H1 (cell line): ENCODE data around the gene LOC101059915.

Experiments used
- CTCF ChIA-PET: fragments of 300-600 bp; sonication (Branson Sonifier 250); formaldehyde crosslinking; loops from one replicate; lab custom pipeline; 2021; ENCODE audit not compliant: partially characterized antibody; lab: Charles Lee
- POLR2A ChIA-PET: fragments of 300-600 bp; sonication (Branson Sonifier 250); formaldehyde crosslinking; loops from one replicate; lab custom pipeline; 2021; ENCODE audit warnings: inconsistent platforms; ENCODE audit not compliant: partially characterized antibody; lab: Charles Lee
- DNase-seq, 2 experiments: peaks; one replicate each; pipeline versions ENCODE4 v3.0.0 to v3.0.0-alpha.2; 2010 to 2022; ENCODE audit warnings: low spot score in 2 of 2, low read depth in 1 of 2, mixed read lengths in 1 of 2
- FAIRE-seq: peaks from 2 replicates; lab custom pipeline; 2011; peaks lifted over from hg19 to GRCh38; lab: Jason Lieb, UNC
- H2AFZ ChIP-seq: 2 replicates; pipeline ENCODE4 v1.8.1; 2012; ENCODE audit warnings: low read length, inconsistent platforms
- H2AK5ac ChIP-seq: 2 replicates; pipeline ENCODE4 v1.6.1; 2013; ENCODE audit warnings: low read depth, low read length
- H2BK120ac ChIP-seq: replicated peaks from 2 replicates; pipeline ENCODE3; 2013; ENCODE audit warnings: low read depth, low read length, inconsistent platforms
- H2BK12ac ChIP-seq: 2 replicates; pipeline ENCODE4 v1.6.1; 2013; ENCODE audit warnings: low read depth, low read length
- H2BK15ac ChIP-seq: 2 replicates; pipeline ENCODE4 v1.6.1; 2013; ENCODE audit warnings: low read length
- H2BK20ac ChIP-seq: 2 replicates; pipeline ENCODE4 v1.6.1; 2013; ENCODE audit warnings: low read length
- H2BK5ac ChIP-seq: 2 replicates; pipeline ENCODE4 v1.6.1; 2013; ENCODE audit warnings: low read depth, low read length
- H3K14ac ChIP-seq: 2 replicates; pipeline ENCODE4 v1.6.1; 2013; ENCODE audit warnings: inconsistent platforms; ENCODE audit not compliant: insufficient read length
- H3K18ac ChIP-seq: 2 replicates; pipeline ENCODE4 v1.6.1; 2013; ENCODE audit warnings: low read length; ENCODE audit errors: extremely low read depth
- H3K23ac ChIP-seq: 2 replicates; pipeline ENCODE4 v1.6.1; 2013; ENCODE audit warnings: inconsistent platforms; ENCODE audit not compliant: insufficient read length
- H3K23me2 ChIP-seq: 2 replicates; pipeline ENCODE4 v1.6.1; 2013; ENCODE audit warnings: low read depth, low read length
- H3K27ac ChIP-seq: 2 replicates; pipeline ENCODE4 v1.6.1; 2011; ENCODE audit warnings: low read depth, low read length, inconsistent platforms
- H3K27me3 ChIP-seq, 4 experiments: replicated peaks in 1 of 4; 1 replicate in 1 of 4; 2 replicates in 3 of 4; pipeline versions ENCODE4 v1.6.1 to v1.8.1; 2011 to 2013; ENCODE audit warnings: low read length in 3 of 4, mild to moderate bottlenecking in 3 of 4, inconsistent platforms in 2 of 4, mixed read lengths in 2 of 4, moderate library complexity in 1 of 4; ENCODE audit not compliant: control insufficient read depth in 3 of 4, insufficient read depth in 3 of 4; ENCODE audit errors: extremely low read depth in 1 of 4
- H3K36me3 ChIP-seq, 4 experiments: 2 replicates each; pipeline versions ENCODE4 v1.6.1 to v1.8.1; 2011 to 2013; ENCODE audit warnings: mild to moderate bottlenecking in 4 of 4, low read length in 3 of 4, moderate library complexity in 2 of 4, control low read depth in 1 of 4, inconsistent platforms in 1 of 4; ENCODE audit not compliant: insufficient read depth in 4 of 4, control insufficient read depth in 2 of 4
- H3K4ac ChIP-seq: replicated peaks from 2 replicates; pipeline ENCODE3; 2013; ENCODE audit warnings: low read length, low read depth, mixed read lengths, inconsistent platforms; ENCODE audit not compliant: insufficient read length
- H3K4me1 ChIP-seq, 4 experiments: replicated peaks in 1 of 4; 1 replicate in 1 of 4; 2 replicates in 3 of 4; pipeline versions ENCODE4 v1.6.1 to v1.8.1; 2011 to 2013; ENCODE audit warnings: low read length in 3 of 4, inconsistent platforms in 2 of 4, mixed read lengths in 1 of 4; ENCODE audit not compliant: insufficient read depth in 4 of 4, control insufficient read depth in 3 of 4
- H3K4me2 ChIP-seq, 2 experiments: 2 replicates each; pipeline versions ENCODE4 v1.6.1 to v1.8.1; 2011 to 2013; ENCODE audit warnings: low read depth in 2 of 2, low read length in 2 of 2, control low read depth in 1 of 2, inconsistent platforms in 1 of 2, mild to moderate bottlenecking in 1 of 2; ENCODE audit not compliant: insufficient read depth in 1 of 2
- H3K4me3 ChIP-seq, 4 experiments: fragments of 200-600, 300-600 bp in 1 of 4; sonication (generic), shearing (Covaris generic), sonication (Bioruptor Twin) in 1 of 4; 2 replicates each; pipeline versions ENCODE4 v1.5.1 to v1.8.1; 2011 to 2016; ENCODE audit warnings: low read length in 4 of 4, low read depth in 3 of 4, control low read depth in 2 of 4, inconsistent platforms in 2 of 4, mild to moderate bottlenecking in 2 of 4, mixed read lengths in 1 of 4, moderate library complexity in 1 of 4; ENCODE audit not compliant: insufficient read depth in 2 of 4; ENCODE audit errors: extremely low read depth in 1 of 4
- H3K56ac ChIP-seq: replicated peaks from 2 replicates; pipeline ENCODE3; 2013; ENCODE audit warnings: low read depth, mild to moderate bottlenecking, mixed read lengths, low read length, inconsistent platforms; ENCODE audit not compliant: insufficient read length
- H3K79me1 ChIP-seq: 2 replicates; pipeline ENCODE4 v1.6.1; 2013; ENCODE audit warnings: low read depth, low read length, control low read depth
- H3K79me2 ChIP-seq, 2 experiments: 2 replicates each; pipeline versions ENCODE4 v1.6.1 to v1.8.1; 2012 to 2013; ENCODE audit warnings: low read length in 2 of 2, mild to moderate bottlenecking in 2 of 2, inconsistent platforms in 1 of 2; ENCODE audit not compliant: insufficient read depth in 2 of 2, control insufficient read depth in 1 of 2
- H3K9ac ChIP-seq, 4 experiments: replicated peaks in 1 of 4; 1 replicate in 1 of 4; 2 replicates in 3 of 4; pipeline versions ENCODE4 v1.6.1 to v1.8.1; 2011 to 2013; ENCODE audit warnings: low read depth in 3 of 4, low read length in 3 of 4, control low read depth in 2 of 4, mild to moderate bottlenecking in 2 of 4, moderate library complexity in 2 of 4, inconsistent platforms in 1 of 4; ENCODE audit errors: extremely low read depth in 1 of 4
- H3K9me3 ChIP-seq, 2 experiments: 2 replicates each; pipeline versions ENCODE4 v1.6.1 to v1.8.1; 2012 to 2013; ENCODE audit warnings: mild to moderate bottlenecking in 2 of 2, moderate library complexity in 2 of 2, control low read depth in 1 of 2, inconsistent platforms in 1 of 2, low read depth in 1 of 2, low read length in 1 of 2, mixed read lengths in 1 of 2; ENCODE audit not compliant: insufficient read depth in 2 of 2
- H4K20me1 ChIP-seq, 2 experiments: replicated peaks in 1 of 2; 2 replicates each; pipeline versions ENCODE3 to v1.8.1; 2011 to 2013; ENCODE audit warnings: inconsistent platforms in 2 of 2, low read length in 2 of 2, mild to moderate bottlenecking in 1 of 2; ENCODE audit not compliant: insufficient read depth in 2 of 2, control insufficient read depth in 1 of 2
- H4K5ac ChIP-seq: 2 replicates; pipeline ENCODE4 v1.6.1; 2013; ENCODE audit warnings: low read length, low read depth, mixed read lengths, inconsistent platforms; ENCODE audit not compliant: insufficient read length
- H4K8ac ChIP-seq: 2 replicates; pipeline ENCODE4 v1.8.0; 2013; ENCODE audit warnings: mild to moderate bottlenecking, moderate library complexity, low read length, inconsistent platforms; ENCODE audit not compliant: insufficient read depth; ENCODE audit errors: extremely low read depth
- H4K91ac ChIP-seq: replicated peaks from 2 replicates; pipeline ENCODE3; 2013; ENCODE audit warnings: low read length, mixed read lengths, inconsistent platforms; ENCODE audit not compliant: insufficient read length
- BACH1 ChIP-seq: IDR thresholded peaks from 2 replicates; pipeline ENCODE4 v1.6.1; 2012; ENCODE audit warnings: low read length, improper control_type of control experiment
- BRCA1 ChIP-seq: IDR thresholded peaks from 2 replicates; pipeline ENCODE4 v1.6.1; 2012; ENCODE audit warnings: low read depth, low read length, improper control_type of control experiment
- NRF1 ChIP-seq: IDR thresholded peaks from 2 replicates; pipeline ENCODE4 v1.6.1; 2011; ENCODE audit warnings: mild to moderate bottlenecking, low read depth, low read length, improper control_type of control experiment
- POLR2A ChIP-seq, 2 experiments: IDR thresholded peaks; 1 replicate in 1 of 2; 2 replicates in 1 of 2; pipeline ENCODE4 v1.6.1; 2011; ENCODE audit warnings: low read depth in 2 of 2, low read length in 2 of 2, mild to moderate bottlenecking in 2 of 2; ENCODE audit errors: control extremely low read depth in 1 of 2
- SAP30 ChIP-seq: fragments of 300-600 bp; sonication (generic); IDR thresholded peaks from 2 replicates; pipeline ENCODE4 v1.7.1; 2012; ENCODE audit warnings: low read length, moderate library complexity, mild to moderate bottlenecking, inconsistent platforms; ENCODE audit not compliant: insufficient read depth, insufficient replicate concordance
- SIN3A ChIP-seq, 2 experiments: IDR thresholded peaks in 1 of 2; conservative IDR thresholded peaks in 1 of 2; 2 replicates each; pipeline ENCODE4 v1.6.1; 2011 to 2012; ENCODE audit warnings: low read length in 2 of 2, improper control_type of control experiment in 1 of 2, low read depth in 1 of 2, mild to moderate bottlenecking in 1 of 2
- SP4 ChIP-seq: IDR thresholded peaks from 2 replicates; pipeline ENCODE4 v1.6.1; 2012; ENCODE audit warnings: low read length, inconsistent platforms
- SRF ChIP-seq: IDR thresholded peaks from 2 replicates; pipeline ENCODE4 v1.6.1; 2011; ENCODE audit warnings: mild to moderate bottlenecking, low read depth, low read length, moderate library complexity
- SUZ12 ChIP-seq: fragments of 200-600 bp; sonication (generic); IDR thresholded peaks from 2 replicates; pipeline ENCODE4 v1.6.1; 2012; ENCODE audit warnings: mild to moderate bottlenecking, inconsistent platforms, low read length, moderate library complexity, mixed read lengths
- TAF1 ChIP-seq: IDR thresholded peaks from 2 replicates; pipeline ENCODE4 v1.6.1; 2011; ENCODE audit warnings: mild to moderate bottlenecking, low read depth, low read length
- TCF12 ChIP-seq: IDR thresholded peaks from 2 replicates; pipeline ENCODE4 v1.6.1; 2011; ENCODE audit warnings: low read depth, mild to moderate bottlenecking, low read length
- YY1 ChIP-seq: IDR thresholded peaks from 2 replicates; pipeline ENCODE4 v1.6.1; 2011; ENCODE audit warnings: low read depth, mild to moderate bottlenecking, low read length
- WGBS, 2 experiments: shearing (Covaris generic) in 1 of 2; methylation state at CpG; one replicate each; pipeline versions ENCODE4 v1.1.6 to v1.1.7; 2013 to 2015; ENCODE audit warnings: low lambda C conversion rate in 2 of 2, mixed read lengths in 2 of 2, inconsistent platforms in 1 of 2, low coverage in 1 of 2, missing lambda C conversion rate in 1 of 2; ENCODE audit not compliant: insufficient replicate concordance in 2 of 2, insufficient coverage in 1 of 2, insufficient read length in 1 of 2; ENCODE audit errors: extremely low coverage in 1 of 2, missing lambda C conversion rate in 1 of 2; 5-methylcytosine and 5-hydroxymethylcytosine counted together

Gene LOC101059915

GRCh38 chrX:71622032-71622575, 45.2 kb upstream of the LOC101059915 start:
- Histone ChIP-seq H3K27ac (no peak overlapping the region), H3K23ac (no peak overlapping the region), H2BK12ac (no peak overlapping the region), H2AK5ac (no peak overlapping the region), H2BK15ac (no peak overlapping the region), H3K27me3 (no peaks in the 10 kb centered on the region), H3K4ac (no peak overlapping the region), H3K4me1 (peaks cover 0 to 5% (median 0%) of the 10 kb centered on the region in 4 experiments; a peak in 1 of 7 replicates), H3K23me2 (no peaks in the 10 kb centered on the region), H3K36me3 (no peaks in the 10 kb centered on the region), H3K56ac (no peak overlapping the region), H3K79me2 (no peaks in the 10 kb centered on the region), H4K20me1 (no peaks in the 10 kb centered on the region), H3K9me3 (no peaks in the 10 kb centered on the region), H3K4me3 (no peak overlapping the region), H2BK5ac (no peak overlapping the region), H4K8ac (no peak overlapping the region), H3K18ac (no peak overlapping the region), H2BK120ac (no peak overlapping the region), H4K91ac (no peak overlapping the region), H4K5ac (no peak overlapping the region), H3K9ac (no peak overlapping the region), H2BK20ac (no peak overlapping the region), H3K14ac (no peak overlapping the region), H2AFZ (no peak overlapping the region), H3K79me1 (no peaks in the 10 kb centered on the region), H3K4me2 (no peak overlapping the region)
- TF ChIP-seq TAF1 (no peak), TCF12 (no peak), SIN3A (conservative IDR thresholded peaks at IDR 0.05 in 1 of 2, IDR thresholded peaks at IDR 0.05 in 1 of 2; ENCODE audit: low read depth in 1 of 2, low read length in 2 of 2) (no peak), BRCA1 (no peak), SUZ12 (no peak), BACH1 (no peak), SAP30 (no peak), SRF (no peak), NRF1 (no peak), YY1 (no peak), SP4 (no peak), POLR2A (IDR thresholded peaks at IDR 0.05; ENCODE audit: control extremely low read depth in 1 of 2, low read depth in 2 of 2, low read length in 2 of 2) (no peak)
- FAIRE-seq (no peak), DNase-seq (no peak)
- 96% methylated on average over 7 of the region's 9 CpGs; no CpG with 5 or more reads in 1 of the 2 experiments for WGBS, 2 experiments
- ChIA-PET CTCF (interaction anchor here (0.6 to 2.4 kb wide), 11 partner anchors 11 to 367 kb away, joined by 3 to 17 read pairs (median 4); partner anchors contain the start of gene LOC101059915), POLR2A (interaction anchor here (1.2 kb wide), 1 partner anchor 256 kb away, joined by 3 read pairs; the partner anchor contains the start of gene TAF1)
